A673 (cell line): ENCODE data around the gene LSM6. TPM values are rescaled to one million over a fixed set of nuclear protein-coding genes. Genes with fewer than 3 reads are reported as not detected.

Source experiments
- BruUV-seq: library from RNA; stranded (reverse); fragments of 400-500 nt; replicated peaks from 2 replicates; lab custom pipeline; 2021; lab: Mats Ljungman, UMichigan
- CTCF ChIA-PET: fragments of 300-600 bp; sonication (Branson Sonifier 250); formaldehyde crosslinking; loops from one replicate; lab custom pipeline; 2022; ENCODE audit warnings: antibody characterized with exemption; lab: Charles Lee
- POLR2A ChIA-PET: fragments of 300-600 bp; sonication (Branson Sonifier 250); formaldehyde crosslinking; loops from one replicate; lab custom pipeline; 2022; ENCODE audit warnings: antibody characterized with exemption; ENCODE audit not compliant: low non-redundant PET; lab: Charles Lee
- DNase-seq: peaks from one replicate; pipeline ENCODE4 v3.0.0-alpha.2; 2015; ENCODE audit warnings: low spot score
- H3K27ac ChIP-seq: fragments of 200-600 bp; sonication (generic); 2 replicates; pipeline ENCODE4 v1.5.1; 2016; ENCODE audit warnings: mixed run types, low read depth, mild to moderate bottlenecking, mixed read lengths, antibody characterized with exemption, low read length; ENCODE audit not compliant: poor library complexity, severe bottlenecking
- H3K27me3 ChIP-seq: fragments of 200-600 bp; sonication (generic); replicated peaks from 2 replicates; pipeline ENCODE4 v1.6.1; 2017; ENCODE audit warnings: mixed run types, low read depth, mild to moderate bottlenecking, mixed read lengths, antibody characterized with exemption, low read length; ENCODE audit not compliant: insufficient read depth, poor library complexity
- H3K36me3 ChIP-seq: fragments of 200-600 bp; sonication (generic); 2 replicates; pipeline ENCODE4 v1.6.1; 2016; ENCODE audit warnings: mixed run types, mild to moderate bottlenecking, mixed read lengths, antibody characterized with exemption, low read length; ENCODE audit not compliant: insufficient read depth, poor library complexity, severe bottlenecking
- H3K4me1 ChIP-seq: fragments of 200-600 bp; sonication (generic); 2 replicates; pipeline ENCODE4 v1.6.1; 2017; ENCODE audit warnings: mixed run types, mild to moderate bottlenecking, mixed read lengths, antibody characterized with exemption, low read length; ENCODE audit not compliant: insufficient read depth, poor library complexity, severe bottlenecking
- H3K4me3 ChIP-seq: fragments of 200-600 bp; sonication (generic); 2 replicates; pipeline ENCODE4 v1.5.1; 2016; ENCODE audit warnings: low read depth, mixed run types, mild to moderate bottlenecking, mixed read lengths, low read length; ENCODE audit not compliant: poor library complexity, severe bottlenecking
- H3K9me3 ChIP-seq: fragments of 200-600 bp; sonication (generic); 2 replicates; pipeline ENCODE4 v1.6.1; 2016; ENCODE audit warnings: mixed run types, low read depth, mild to moderate bottlenecking, mixed read lengths, antibody characterized with exemption, low read length; ENCODE audit not compliant: poor library complexity, severe bottlenecking
- EZH2 ChIP-seq: fragments of 200-600 bp; sonication (generic); IDR thresholded peaks from 2 replicates; pipeline ENCODE4 v1.6.1; 2017; ENCODE audit warnings: borderline replicate concordance, low read depth, mild to moderate bottlenecking, mixed read lengths, antibody characterized with exemption, low read length; ENCODE audit not compliant: poor library complexity, severe bottlenecking
- intact Hi-C: fragments of 100-400 bp; cut with micrococcal nuclease; formaldehyde crosslinking; loops from one replicate; pipeline ENCODE4 v1.10.0; 2022; ENCODE audit not compliant: unreplicated experiment
- total RNA-seq: library from RNA; stranded (reverse); gene quantifications from 2 replicates; pipeline ENCODE4 v1.2.3, GENCODE V29; 2021
- TF ChIP-seq, protein P1 (sequence below): fragments of 300-800, 200-600 bp; sonication (generic); conservative IDR thresholded peaks from 2 replicates; pipeline ENCODE4 v1.5.1; 2017; ENCODE audit warnings: low read depth, mild to moderate bottlenecking, antibody characterized with exemption, low read length, moderate library complexity, mixed read lengths

The LSM6 gene
- total RNA-seq, 1 experiment from 2014 or later, result 61.7 TPM

DNA sequence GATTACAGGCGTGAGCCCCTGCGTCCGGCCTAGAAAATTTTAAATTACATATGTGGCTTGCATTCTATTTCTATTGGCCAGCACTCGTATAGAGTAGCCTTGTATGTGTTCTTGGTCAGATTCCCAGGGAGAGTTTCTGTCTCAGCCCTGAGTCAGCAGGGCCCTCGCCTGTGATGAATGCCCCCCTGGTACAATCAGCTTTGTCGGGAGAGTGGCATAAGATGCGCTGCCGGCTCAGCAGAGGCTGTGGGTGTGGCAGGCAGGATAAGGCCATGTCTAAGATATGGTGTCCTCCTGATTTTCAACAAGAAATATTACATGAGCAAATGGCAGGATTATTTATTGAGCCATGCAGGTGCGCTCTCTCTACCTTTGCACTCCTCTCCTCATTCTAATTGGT is 37.3 kb downstream of the LSM6 start:
- BruUV-seq, result no TSS peak
- TF ChIP-seq EZH2, result no peak
- TF ChIP-seq, protein P1, sequence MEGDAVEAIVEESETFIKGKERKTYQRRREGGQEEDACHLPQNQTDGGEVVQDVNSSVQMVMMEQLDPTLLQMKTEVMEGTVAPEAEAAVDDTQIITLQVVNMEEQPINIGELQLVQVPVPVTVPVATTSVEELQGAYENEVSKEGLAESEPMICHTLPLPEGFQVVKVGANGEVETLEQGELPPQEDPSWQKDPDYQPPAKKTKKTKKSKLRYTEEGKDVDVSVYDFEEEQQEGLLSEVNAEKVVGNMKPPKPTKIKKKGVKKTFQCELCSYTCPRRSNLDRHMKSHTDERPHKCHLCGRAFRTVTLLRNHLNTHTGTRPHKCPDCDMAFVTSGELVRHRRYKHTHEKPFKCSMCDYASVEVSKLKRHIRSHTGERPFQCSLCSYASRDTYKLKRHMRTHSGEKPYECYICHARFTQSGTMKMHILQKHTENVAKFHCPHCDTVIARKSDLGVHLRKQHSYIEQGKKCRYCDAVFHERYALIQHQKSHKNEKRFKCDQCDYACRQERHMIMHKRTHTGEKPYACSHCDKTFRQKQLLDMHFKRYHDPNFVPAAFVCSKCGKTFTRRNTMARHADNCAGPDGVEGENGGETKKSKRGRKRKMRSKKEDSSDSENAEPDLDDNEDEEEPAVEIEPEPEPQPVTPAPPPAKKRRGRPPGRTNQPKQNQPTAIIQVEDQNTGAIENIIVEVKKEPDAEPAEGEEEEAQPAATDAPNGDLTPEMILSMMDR, result no peak
- Histone ChIP-seq H3K4me3 (no peak overlapping the region), H3K27me3 (no peaks in the 10 kb centered on the region), H3K27ac (no peak overlapping the region), H3K4me1 (no peaks in the 10 kb centered on the region), H3K36me3 (no peaks in the 10 kb centered on the region), H3K9me3 (no peaks in the 10 kb centered on the region)
- ChIA-PET POLR2A (no interaction called here), CTCF (no interaction called here)
- DNase-seq, result no peak
- intact Hi-C loops, result no loop called here

DNA sequence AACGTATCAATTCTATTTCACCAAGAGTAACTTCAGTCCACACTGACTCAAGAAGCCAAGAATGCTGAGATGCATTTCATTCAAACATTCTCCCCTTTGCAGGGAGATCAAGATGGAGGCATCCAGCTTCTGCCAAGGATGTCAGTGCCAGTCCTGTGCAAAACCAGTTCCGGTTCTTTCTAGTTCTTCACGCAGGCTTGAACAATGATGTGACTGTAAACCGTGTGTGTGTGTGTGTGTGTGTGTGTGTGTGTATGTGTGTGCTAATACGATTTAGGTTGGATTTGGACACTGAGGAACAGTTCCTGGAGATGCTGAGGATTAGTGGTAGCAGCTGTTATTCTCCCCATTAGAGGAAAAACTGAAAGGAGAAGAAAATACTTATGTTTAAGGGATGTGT is 38.7 kb downstream of the LSM6 start, which contains the start of gene REELD1:
Gene REELD1, plus strand, starts transcription at position 301 of the 400 bp plus-strand sequence. CDS start 2,415 bp downstream, outside the sequence.
- POLR2A ChIA-PET, result no interaction called here
- intact Hi-C loops, result no loop called here
- BruUV-seq, result no TSS peak
- Histone ChIP-seq H3K4me1 (no peaks in the 10 kb centered on the region), H3K27ac (no peak within 1 kb of the TSS), H3K4me3 (no peak within 1 kb of the TSS), H3K9me3 (no peaks in the 10 kb centered on the region), H3K36me3 (no peaks in the 10 kb centered on the region), H3K27me3 (no peaks in the 10 kb centered on the region)
- DNase-seq, result no peak
- CTCF ChIA-PET, result no interaction called here
- TF ChIP-seq, protein P1, result no peak
- no peak for TF ChIP-seq EZH2

DNA sequence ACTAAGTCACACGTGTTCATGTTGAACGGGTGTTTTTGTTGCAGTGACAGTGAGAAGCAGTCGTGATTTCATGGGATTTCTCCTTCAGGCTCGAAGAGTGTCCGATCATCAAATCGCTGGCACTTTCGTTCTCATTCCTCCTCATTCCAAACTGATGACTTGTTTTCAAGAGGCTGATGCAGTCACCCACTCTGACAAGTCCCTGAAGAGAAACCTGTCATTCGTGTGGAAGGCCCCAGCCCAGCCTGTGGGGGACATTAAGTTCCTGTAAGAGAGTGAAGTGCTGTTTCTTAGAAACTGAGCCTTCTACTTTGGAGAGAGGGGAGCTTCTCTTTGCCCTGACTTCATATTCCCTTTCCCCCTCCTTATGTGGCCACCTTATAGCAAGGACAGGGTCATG is 46.8 kb downstream of the LSM6 start:
- no TSS peak for BruUV-seq
- Histone ChIP-seq H3K9me3 (no peaks in the 10 kb centered on the region), H3K4me3 (no peak overlapping the region), H3K36me3 (no peaks in the 10 kb centered on the region), H3K27me3 (no peaks in the 10 kb centered on the region), H3K4me1 (no peaks in the 10 kb centered on the region), H3K27ac (no peak overlapping the region)
- POLR2A ChIA-PET, result no interaction called here
- intact Hi-C loops, result no loop called here
- CTCF ChIA-PET, result no interaction called here
- TF ChIP-seq EZH2, result no peak
- TF ChIP-seq, protein P1, result no peak
- DNase-seq, result no peak
